ENCODE results near the gene CGB1.

Gene CGB1

DNA sequence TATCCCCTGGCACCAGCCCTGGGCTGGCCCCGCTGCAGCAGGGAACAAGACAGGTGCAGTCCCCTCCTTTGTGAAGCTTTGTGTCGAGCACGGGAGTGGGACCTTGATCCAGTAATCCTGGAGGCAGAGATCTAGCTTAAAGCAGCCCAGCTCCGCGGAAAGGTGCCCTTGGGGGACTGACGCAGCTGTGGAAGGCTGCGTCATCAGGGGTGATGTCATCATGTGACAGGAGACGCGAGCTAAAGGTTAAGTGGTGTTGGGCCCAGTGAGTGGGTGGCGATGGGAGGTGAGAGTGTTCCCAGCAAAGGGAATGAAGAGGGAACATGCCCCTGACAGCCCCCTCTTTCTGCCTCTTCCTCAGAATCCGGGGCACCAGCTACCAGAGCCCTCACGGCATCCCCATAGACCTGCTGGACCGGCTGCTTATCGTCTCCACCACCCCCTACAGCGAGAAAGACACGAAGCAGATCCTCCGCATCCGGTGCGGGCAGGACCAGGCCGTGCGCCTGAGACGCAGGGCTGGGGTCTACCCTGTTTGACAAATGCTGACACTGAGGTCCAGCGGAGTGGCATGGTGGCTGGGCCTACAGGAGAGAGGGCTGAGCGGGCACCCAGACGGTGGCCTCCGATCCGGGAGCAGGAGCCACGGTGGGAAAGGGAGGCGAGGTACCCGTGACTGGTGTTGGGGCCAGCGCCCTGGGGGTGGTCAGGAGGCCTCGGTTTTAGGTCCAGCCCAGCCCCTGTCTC lies 22.4 kb downstream of the CGB1 start (continued):
- no peak for TF ChIP-seq ZNF148 (tag by site-specific recombination; IDR thresholded peaks at IDR 0.05; ENCODE audit: borderline replicate concordance)
- no peak for TF ChIP-seq ZNF514 (tag by site-specific recombination; IDR thresholded peaks at IDR 0.05)
- 0 out of 2 replicates have a peak, but pooled peaks have one; percentile 39 for TF ChIP-seq ZBTB10 (tag by site-specific recombination; IDR thresholded peaks at IDR 0.05)
- no peak for TF ChIP-seq AEBP2 (tag by site-specific recombination; IDR thresholded peaks at IDR 0.05; ENCODE audit: borderline replicate concordance)
- TF ChIP-seq ZNF610 (tag by site-specific recombination; IDR thresholded peaks at IDR 0.05; ENCODE audit: borderline replicate concordance), result no peak
- TF ChIP-seq ZNF112 (tag by site-specific recombination; IDR thresholded peaks at IDR 0.05), result no peak
- TF ChIP-seq, protein P1, sequence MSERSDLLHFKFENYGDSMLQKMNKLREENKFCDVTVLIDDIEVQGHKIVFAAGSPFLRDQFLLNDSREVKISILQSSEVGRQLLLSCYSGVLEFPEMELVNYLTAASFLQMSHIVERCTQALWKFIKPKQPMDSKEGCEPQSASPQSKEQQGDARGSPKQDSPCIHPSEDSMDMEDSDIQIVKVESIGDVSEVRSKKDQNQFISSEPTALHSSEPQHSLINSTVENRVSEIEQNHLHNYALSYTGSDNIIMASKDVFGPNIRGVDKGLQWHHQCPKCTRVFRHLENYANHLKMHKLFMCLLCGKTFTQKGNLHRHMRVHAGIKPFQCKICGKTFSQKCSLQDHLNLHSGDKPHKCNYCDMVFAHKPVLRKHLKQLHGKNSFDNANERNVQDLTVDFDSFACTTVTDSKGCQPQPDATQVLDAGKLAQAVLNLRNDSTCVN (tag by site-specific recombination; optimal IDR thresholded peaks at IDR 0.05), result no peak
- peak; percentile 69 for TF ChIP-seq ZFHX2 (tag by site-specific recombination; conservative IDR thresholded peaks at IDR 0.05)
- TF ChIP-seq, protein P2, sequence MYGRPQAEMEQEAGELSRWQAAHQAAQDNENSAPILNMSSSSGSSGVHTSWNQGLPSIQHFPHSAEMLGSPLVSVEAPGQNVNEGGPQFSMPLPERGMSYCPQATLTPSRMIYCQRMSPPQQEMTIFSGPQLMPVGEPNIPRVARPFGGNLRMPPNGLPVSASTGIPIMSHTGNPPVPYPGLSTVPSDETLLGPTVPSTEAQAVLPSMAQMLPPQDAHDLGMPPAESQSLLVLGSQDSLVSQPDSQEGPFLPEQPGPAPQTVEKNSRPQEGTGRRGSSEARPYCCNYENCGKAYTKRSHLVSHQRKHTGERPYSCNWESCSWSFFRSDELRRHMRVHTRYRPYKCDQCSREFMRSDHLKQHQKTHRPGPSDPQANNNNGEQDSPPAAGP (tag by site-specific recombination; IDR thresholded peaks at IDR 0.05), result 0 out of 2 replicates have a peak, but pooled peaks have one; percentile 53
- no peak for TF ChIP-seq ZBTB20 (tag by site-specific recombination; IDR thresholded peaks at IDR 0.05)
- TF ChIP-seq ZNF629 (tag by site-specific recombination; IDR thresholded peaks at IDR 0.05), result peak; percentile 82
- TF ChIP-seq, protein P3, sequence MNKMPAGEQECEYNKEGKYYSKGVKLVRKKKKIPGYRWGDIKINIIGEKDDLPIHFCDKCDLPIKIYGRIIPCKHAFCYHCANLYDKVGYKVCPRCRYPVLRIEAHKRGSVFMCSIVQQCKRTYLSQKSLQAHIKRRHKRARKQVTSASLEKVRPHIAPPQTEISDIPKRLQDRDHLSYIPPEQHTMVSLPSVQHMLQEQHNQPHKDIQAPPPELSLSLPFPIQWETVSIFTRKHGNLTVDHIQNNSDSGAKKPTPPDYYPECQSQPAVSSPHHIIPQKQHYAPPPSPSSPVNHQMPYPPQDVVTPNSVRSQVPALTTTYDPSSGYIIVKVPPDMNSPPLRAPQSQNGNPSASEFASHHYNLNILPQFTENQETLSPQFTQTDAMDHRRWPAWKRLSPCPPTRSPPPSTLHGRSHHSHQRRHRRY (tag by site-specific recombination; IDR thresholded peaks at IDR 0.05), result no peak
- no peak for TF ChIP-seq GLI2 (tag by site-specific recombination; IDR thresholded peaks at IDR 0.05; ENCODE audit: borderline replicate concordance, low read depth)
- no peak for TF ChIP-seq SALL2 (tag by site-specific recombination; IDR thresholded peaks at IDR 0.05; ENCODE audit: borderline replicate concordance)
- TF ChIP-seq ZNF221 (tag by site-specific recombination; IDR thresholded peaks at IDR 0.05; ENCODE audit: borderline replicate concordance), result no peak
